Ascending aorta (tissue), 2 donors: ENCODE results near the gene ESPN. TPM values are rescaled to one million over a fixed set of nuclear protein-coding genes. Genes with fewer than 3 reads are reported as not detected.

ENCODE experiments used
- DNase-seq, 2 donors: peaks; one replicate each; pipeline ENCODE4 v3.0.0-alpha.2; 2019; ENCODE audit warnings: low spot score in 2 of 2
- H3K27ac ChIP-seq, 2 donors: fragments of 200-600 bp; sonication (generic); one replicate each; pipeline ENCODE4 v1.5.1; 2016 to 2017; ENCODE audit warnings: mild to moderate bottlenecking in 1 of 2
- H3K27me3 ChIP-seq: fragments of 200-600 bp; sonication (generic); one replicate; pipeline ENCODE4 v1.5.1; 2017
- H3K36me3 ChIP-seq, 2 donors: fragments of 200-600 bp; sonication (generic); one replicate each; pipeline ENCODE4 v1.5.1; 2016
- H3K4me1 ChIP-seq, 2 donors: fragments of 200-600 bp; sonication (generic); one replicate each; pipeline ENCODE4 v1.5.1; 2016 to 2017; ENCODE audit warnings: mild to moderate bottlenecking in 1 of 2
- H3K4me3 ChIP-seq, 2 donors: fragments of 200-600 bp; sonication (generic); one replicate each; pipeline ENCODE4 v1.5.1; 2016 to 2017; ENCODE audit warnings: mild to moderate bottlenecking in 1 of 2
- H3K9me3 ChIP-seq, 2 donors: fragments of 200-600 bp; sonication (generic); one replicate each; pipeline ENCODE4 v1.5.1; 2016
- intact Hi-C: fragments of 100-400 bp; cut with DNase I; formaldehyde crosslinking; loops from one replicate; pipeline ENCODE4 v1.15.1; 2023
- total RNA-seq: library from RNA; depleted of rRNA; stranded (reverse); fragments of >200 nt; gene quantifications from one replicate; pipeline ENCODE4 v1.1.0, GENCODE V29; 2016
- TF ChIP-seq, protein P1 (sequence below), 3 experiments: fragments of 200-600 bp in 2 of 3; fragments of 450-650 bp in 1 of 3; sonication (generic) in 2 of 3; IDR thresholded peaks; one replicate each; pipeline ENCODE4 v1.5.1; 2016 to 2019; ENCODE audit warnings: antibody characterized with exemption in 3 of 3, mild to moderate bottlenecking in 1 of 3, moderate library complexity in 1 of 3

ESPN gene
- total RNA-seq, 1 donor from 2014 or later = 2.2 TPM

DNA sequence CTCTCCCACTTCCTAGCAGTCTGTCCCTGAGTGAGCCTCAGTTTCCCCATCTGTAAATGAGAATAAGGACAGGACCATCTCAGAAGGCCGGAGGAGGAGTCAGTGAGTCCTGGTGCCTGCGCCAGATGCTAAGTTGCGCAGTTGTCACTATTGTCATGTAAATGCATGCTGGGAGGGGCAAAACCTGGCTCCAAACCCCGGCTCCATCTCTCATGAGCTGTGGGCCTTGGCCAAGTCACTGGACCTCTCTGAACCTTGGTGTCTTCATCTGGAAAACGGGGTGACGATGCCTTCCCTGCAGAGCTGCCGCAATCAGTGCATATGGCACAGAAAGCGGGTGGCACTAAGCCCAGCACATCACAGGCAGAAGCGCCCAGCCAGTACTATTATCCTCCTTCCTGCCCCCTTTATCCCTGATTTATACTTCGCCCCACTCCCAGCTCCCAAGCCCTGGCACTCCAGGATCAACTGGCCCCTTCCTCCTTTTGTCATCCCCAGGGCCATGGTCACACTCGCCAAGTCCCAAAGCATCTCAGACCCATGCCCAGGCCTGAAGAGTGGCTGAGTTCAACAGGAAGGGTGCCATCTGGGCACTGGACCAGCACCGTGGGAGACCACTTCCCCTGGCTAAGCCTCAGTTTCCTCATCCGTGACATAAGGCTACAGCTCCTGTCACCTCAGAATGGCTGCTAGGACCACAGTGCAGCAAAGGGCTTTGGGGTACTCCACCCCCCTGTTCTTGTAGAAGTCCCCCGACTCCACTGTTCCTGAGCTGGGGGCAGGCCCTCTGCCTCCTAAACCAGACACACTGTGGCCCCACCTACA is 71.2 kb downstream of the ESPN start:
- peaks cover 6 to 32% of the 10 kb centered on the region in 2 donors for H3K4me1 ChIP-seq
- intact Hi-C loops = no loop called here
- H3K27ac ChIP-seq = peak overlapping the region; percentile 37 to 58
- H3K4me3 ChIP-seq = peak overlapping the region in 1 of 2 donors; percentile 86
- H3K27me3 ChIP-seq = no peaks in the 10 kb centered on the region
- DNase-seq = no peak
- TF ChIP-seq, protein P1, sequence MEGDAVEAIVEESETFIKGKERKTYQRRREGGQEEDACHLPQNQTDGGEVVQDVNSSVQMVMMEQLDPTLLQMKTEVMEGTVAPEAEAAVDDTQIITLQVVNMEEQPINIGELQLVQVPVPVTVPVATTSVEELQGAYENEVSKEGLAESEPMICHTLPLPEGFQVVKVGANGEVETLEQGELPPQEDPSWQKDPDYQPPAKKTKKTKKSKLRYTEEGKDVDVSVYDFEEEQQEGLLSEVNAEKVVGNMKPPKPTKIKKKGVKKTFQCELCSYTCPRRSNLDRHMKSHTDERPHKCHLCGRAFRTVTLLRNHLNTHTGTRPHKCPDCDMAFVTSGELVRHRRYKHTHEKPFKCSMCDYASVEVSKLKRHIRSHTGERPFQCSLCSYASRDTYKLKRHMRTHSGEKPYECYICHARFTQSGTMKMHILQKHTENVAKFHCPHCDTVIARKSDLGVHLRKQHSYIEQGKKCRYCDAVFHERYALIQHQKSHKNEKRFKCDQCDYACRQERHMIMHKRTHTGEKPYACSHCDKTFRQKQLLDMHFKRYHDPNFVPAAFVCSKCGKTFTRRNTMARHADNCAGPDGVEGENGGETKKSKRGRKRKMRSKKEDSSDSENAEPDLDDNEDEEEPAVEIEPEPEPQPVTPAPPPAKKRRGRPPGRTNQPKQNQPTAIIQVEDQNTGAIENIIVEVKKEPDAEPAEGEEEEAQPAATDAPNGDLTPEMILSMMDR (IDR thresholded peaks at IDR 0.05) = no peak
- H3K9me3 ChIP-seq = no peaks in the 10 kb centered on the region
- H3K36me3 ChIP-seq = no peaks in the 10 kb centered on the region

DNA sequence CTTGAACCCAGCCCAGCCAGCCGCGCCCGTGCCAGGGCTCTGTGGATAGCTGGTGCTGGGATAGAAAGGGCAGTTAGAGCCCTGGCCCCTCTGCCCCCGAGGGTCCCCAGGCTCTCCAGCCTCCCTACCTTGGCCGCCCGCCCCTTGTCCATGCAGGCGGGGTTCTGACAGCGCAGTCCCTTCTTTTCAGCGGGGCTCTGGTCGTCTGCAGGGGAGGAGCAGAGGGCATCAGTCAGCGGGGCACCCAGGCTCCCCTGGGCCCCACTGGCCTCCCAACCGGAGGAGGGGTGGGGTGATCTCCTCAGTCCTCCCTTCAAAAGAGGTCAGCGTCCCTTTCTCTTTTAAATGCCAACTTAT is 71.8 kb downstream of the ESPN start:
- H3K36me3 ChIP-seq = no peaks in the 10 kb centered on the region
- no peak for DNase-seq

DNA sequence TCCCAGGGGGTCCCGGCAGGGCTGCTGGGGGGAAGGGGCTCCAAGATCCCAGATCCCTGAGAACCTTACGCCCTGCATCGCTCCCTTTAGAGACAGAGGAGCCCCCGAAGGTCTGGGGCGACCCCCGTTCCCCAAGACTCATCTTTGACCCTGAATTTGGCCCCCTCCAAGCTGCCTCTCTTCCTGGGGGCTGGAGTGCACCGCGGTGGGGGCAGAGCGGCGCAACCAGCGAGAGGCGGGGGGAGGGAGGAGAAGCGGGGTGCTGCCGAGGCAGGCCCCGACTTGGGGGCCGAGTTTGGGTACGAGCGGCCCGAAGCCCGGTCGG is 72.3 kb downstream of the ESPN start:
- Histone ChIP-seq H3K4me1 (peaks cover 15 to 40% of the 10 kb centered on the region in 2 donors), H3K9me3 (no peaks in the 10 kb centered on the region), H3K27me3 (no peaks in the 10 kb centered on the region), H3K27ac (peak overlapping the region; percentile 58 to 59), H3K36me3 (no peaks in the 10 kb centered on the region), H3K4me3 (peak overlapping the region; percentile 66 to 86)
- no peak for DNase-seq
- TF ChIP-seq, protein P1 (IDR thresholded peaks at IDR 0.05) = no peak
- intact Hi-C loops = no loop called here

More for the DNA sequence above, 71.8 kb downstream of the ESPN start:
- Histone ChIP-seq H3K4me3 (peak overlapping the region; percentile 66 to 86), H3K27me3 (no peaks in the 10 kb centered on the region), H3K4me1 (peaks cover 10 to 35% of the 10 kb centered on the region in 2 donors), H3K9me3 (no peaks in the 10 kb centered on the region), H3K27ac (peak overlapping the region; percentile 58 to 59)
- TF ChIP-seq, protein P1 (IDR thresholded peaks at IDR 0.05) = no peak
- intact Hi-C loops = no loop called here

DNA sequence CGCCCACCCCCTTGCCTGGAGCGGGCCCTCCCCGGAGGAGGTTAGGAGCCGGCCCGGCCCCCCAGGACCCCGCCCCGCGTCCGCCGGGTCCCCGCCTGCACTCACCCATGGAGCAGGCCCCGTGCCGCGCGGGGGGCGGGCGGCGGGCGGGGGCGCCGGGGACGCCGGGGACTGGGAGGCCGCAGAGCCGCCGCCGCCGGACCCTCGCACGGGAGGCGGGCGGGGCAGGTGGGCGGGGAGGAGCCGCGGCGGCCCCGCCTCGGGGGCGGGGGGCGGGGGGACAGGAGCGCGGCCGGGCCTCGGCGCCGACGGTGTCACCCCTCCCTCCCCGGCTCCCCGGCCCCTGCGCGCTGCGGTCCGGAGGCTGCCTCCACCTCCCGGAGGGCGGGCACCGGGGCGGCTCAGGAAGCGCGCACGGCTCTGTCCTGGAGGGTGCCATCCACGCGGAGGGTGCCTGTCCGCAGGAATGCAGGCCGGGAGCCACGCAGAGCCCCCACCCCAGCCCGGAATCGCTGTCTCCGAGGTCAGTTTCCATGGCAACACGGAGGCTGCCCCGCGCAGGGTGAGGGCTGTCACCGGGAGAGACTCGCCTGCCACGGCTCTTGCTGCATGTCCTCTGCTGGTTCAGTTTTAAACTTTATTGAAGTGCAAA is 72.8 kb downstream of the ESPN start:
- Histone ChIP-seq H3K9me3 (no peaks in the 10 kb centered on the region), H3K27ac (peak overlapping the region; percentile 58 to 59), H3K4me3 (peak overlapping the region; percentile 66 to 86), H3K36me3 (no peaks in the 10 kb centered on the region), H3K27me3 (no peaks in the 10 kb centered on the region), H3K4me1 (peaks cover 18 to 45% of the 10 kb centered on the region in 2 donors)
- intact Hi-C loops = no loop called here
- TF ChIP-seq, protein P1 (IDR thresholded peaks at IDR 0.05) = no peak
- peak in 1 of 2 donors; percentile 75 for DNase-seq

DNA sequence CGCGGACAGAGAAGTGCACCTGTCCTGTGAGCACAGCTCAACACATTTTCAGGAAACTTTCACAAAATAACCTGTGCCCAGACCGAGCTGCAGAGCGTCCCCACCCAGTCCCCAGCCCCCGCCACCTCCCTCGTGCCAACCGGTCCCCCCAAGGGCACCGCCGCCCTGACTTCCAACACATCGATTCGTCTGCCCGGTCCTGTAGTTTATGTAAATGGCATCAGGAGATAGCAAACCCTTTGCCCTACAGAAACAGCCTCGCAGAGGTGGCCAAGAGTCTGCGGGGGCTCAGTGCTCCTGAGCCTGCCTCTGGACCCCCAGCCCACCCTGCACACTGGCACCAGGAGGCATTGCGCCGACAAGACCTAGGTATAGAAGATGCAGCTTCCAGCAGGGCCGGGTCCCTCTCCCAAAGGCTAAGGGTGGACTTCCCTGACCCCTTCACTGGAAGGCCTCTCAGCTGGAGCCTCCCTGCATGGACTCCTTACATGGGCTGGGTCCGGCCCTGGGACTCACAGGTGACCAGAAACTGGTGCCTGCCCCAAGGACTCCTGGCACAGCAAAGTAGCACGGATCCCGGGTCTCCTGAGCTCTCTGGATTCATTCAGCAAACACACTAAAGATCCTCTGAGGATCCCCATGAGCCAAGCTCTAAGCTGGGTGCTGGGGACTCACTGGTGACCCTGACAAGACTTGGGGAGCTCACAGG is 73.4 kb downstream of the ESPN start:
- no peaks in the 10 kb centered on the region for H3K9me3 ChIP-seq
- no peak for DNase-seq
- peak overlapping the region; percentile 66 to 86 for H3K4me3 ChIP-seq
- H3K27me3 ChIP-seq = no peaks in the 10 kb centered on the region
- H3K4me1 ChIP-seq = peaks cover 24 to 51% of the 10 kb centered on the region in 2 donors
- no peaks in the 10 kb centered on the region for H3K36me3 ChIP-seq
- intact Hi-C loops = no loop called here
- TF ChIP-seq, protein P1 (IDR thresholded peaks at IDR 0.05) = no peak
- H3K27ac ChIP-seq = peak overlapping the region; percentile 33 to 48
